Hepatocyte (in vitro differentiated cells): ENCODE measurements around the gene SLC17A5. TPM values are rescaled to one million over a fixed set of nuclear protein-coding genes. Genes with fewer than 3 reads are reported as not detected.

Experiments used
- DNase-seq: peaks from one replicate; pipeline ENCODE4 v3.0.0-alpha.2; 2016; ENCODE audit warnings: low spot score
- H2AFZ ChIP-seq: fragments of 200-600 bp; sonication (generic); 2 replicates; pipeline ENCODE4 v1.6.0; 2016; ENCODE audit warnings: antibody characterized with exemption, mild to moderate bottlenecking
- H3K27ac ChIP-seq: fragments of 200-600 bp; sonication (generic); 2 replicates; pipeline ENCODE4 v1.5.1; 2016; ENCODE audit warnings: mild to moderate bottlenecking
- H3K27me3 ChIP-seq: fragments of 200-600 bp; sonication (generic); 2 replicates; pipeline ENCODE4 v1.6.1; 2016
- H3K36me3 ChIP-seq: fragments of 200-600 bp; sonication (generic); replicated peaks from 2 replicates; pipeline ENCODE4 v1.5.1; 2016; ENCODE audit warnings: low read depth; ENCODE audit not compliant: insufficient read depth
- H3K4me1 ChIP-seq: fragments of 200-600 bp; sonication (generic); 2 replicates; pipeline ENCODE4 v1.5.1; 2016; ENCODE audit warnings: mild to moderate bottlenecking, moderate library complexity; ENCODE audit not compliant: insufficient read depth
- H3K4me2 ChIP-seq: fragments of 200-600 bp; sonication (generic); 2 replicates; pipeline ENCODE4 v1.6.0; 2016
- H3K4me3 ChIP-seq: fragments of 200-600 bp; sonication (generic); 2 replicates; pipeline ENCODE4 v1.5.1; 2016; ENCODE audit warnings: mild to moderate bottlenecking
- H3K79me2 ChIP-seq: fragments of 200-600 bp; sonication (generic); 2 replicates; pipeline ENCODE4 v1.6.0; 2017; ENCODE audit warnings: mild to moderate bottlenecking
- H3K9me2 ChIP-seq: fragments of 200-600 bp; sonication (generic); replicated peaks from 2 replicates; pipeline ENCODE4 v1.6.0; 2017; ENCODE audit warnings: mild to moderate bottlenecking; ENCODE audit not compliant: insufficient read depth
- H3K9me3 ChIP-seq: fragments of 200-600 bp; sonication (generic); 2 replicates; pipeline ENCODE4 v1.5.1; 2016; ENCODE audit warnings: low read depth, mild to moderate bottlenecking
- H4K20me1 ChIP-seq: fragments of 200-600 bp; sonication (generic); 2 replicates; pipeline ENCODE4 v1.6.0; 2016; ENCODE audit warnings: mild to moderate bottlenecking; ENCODE audit not compliant: insufficient read depth, poor library complexity, severe bottlenecking
- CTCF ChIP-seq: fragments of 200-600 bp; sonication (generic); IDR thresholded peaks from 2 replicates; pipeline ENCODE4 v1.5.1; 2016; ENCODE audit warnings: antibody characterized with exemption, mild to moderate bottlenecking; ENCODE audit not compliant: poor library complexity
- EZH2 ChIP-seq: fragments of 200-600 bp; sonication (generic); IDR thresholded peaks from 2 replicates; pipeline ENCODE4 v1.6.1; 2016; ENCODE audit warnings: antibody characterized with exemption, mild to moderate bottlenecking, borderline replicate concordance
- EZH2phosphoT487 ChIP-seq: fragments of 200-600 bp; sonication (generic); IDR thresholded peaks from one replicate; pipeline ENCODE4 v1.6.1; 2018; ENCODE audit warnings: antibody characterized with exemption, mild to moderate bottlenecking, low read depth, moderate library complexity; ENCODE audit not compliant: unreplicated experiment, severe bottlenecking
- WGBS: methylation state at CpG from one replicate; pipeline ENCODE4 v1.1.6; 2016; ENCODE audit warnings: low lambda C conversion rate; ENCODE audit errors: missing lambda C conversion rate; 5-methylcytosine and 5-hydroxymethylcytosine counted together
- polyA plus RNA-seq: library from polyadenylated mRNA; unstranded; fragments of >200 nt; fragmentation: Nextera tagmentation; extraction: Ambion mirVana; gene quantifications from 2 replicates; pipeline ENCODE4 v1.2.1, GENCODE V29; 2016
- small RNA-seq: library from RNA; depleted of rRNA; stranded (forward); fragments of <200 nt; gene quantifications from one replicate; pipeline ENCODE3, GENCODE V24; 2014
- total RNA-seq: library from RNA; depleted of rRNA; stranded (reverse); fragments of >200 nt; gene quantifications from 2 replicates; pipeline ENCODE4 v1.2.3, GENCODE V29; 2014

The SLC17A5 gene
- total and polyA plus RNA-seq, 2 experiments from 2014 or later, result 47.7 to 76.9 TPM

- WGBS, result 84% methylated on average over 12 of the region's 12 CpGs
- no peak overlapping the region for H3K4me3 ChIP-seq
Measured at GRCh38 chr6:73548458-73549446, 105.0 kb downstream of the SLC17A5 start.

GRCh38 chr6:73547036-73547435 is 106.8 kb downstream of the SLC17A5 start:
- H3K4me3 ChIP-seq, result no peak overlapping the region
- no peak overlapping the region for H3K4me2 ChIP-seq
- no peak overlapping the region for H2AFZ ChIP-seq
- TF ChIP-seq EZH2 (no peak), CTCF (no peak), EZH2phosphoT487 (no peak)
- H3K4me1 ChIP-seq, result no peaks in the 10 kb centered on the region
- no peak for DNase-seq
- no peak overlapping the region for H3K27ac ChIP-seq
- no peaks in the 10 kb centered on the region for H3K9me2 ChIP-seq
- no peaks in the 10 kb centered on the region for H3K79me2 ChIP-seq
- WGBS, result 91% methylated on average over 1 of the region's 1 CpG
- H3K36me3 ChIP-seq, result no peaks in the 10 kb centered on the region
- H4K20me1 ChIP-seq, result no peaks in the 10 kb centered on the region
- no peaks in the 10 kb centered on the region for H3K27me3 ChIP-seq
- no peaks in the 10 kb centered on the region for H3K9me3 ChIP-seq

More at GRCh38 chr6:73548458-73549446, 105.0 kb downstream of the SLC17A5 start:
- Histone ChIP-seq H2AFZ (no peak overlapping the region), H3K4me2 (no peak overlapping the region), H3K9me2 (no peaks in the 10 kb centered on the region), H3K27me3 (no peaks in the 10 kb centered on the region), H4K20me1 (no peaks in the 10 kb centered on the region), H3K4me1 (no peaks in the 10 kb centered on the region), H3K36me3 (no peaks in the 10 kb centered on the region), H3K27ac (peak overlapping the region; percentile 41), H3K79me2 (no peaks in the 10 kb centered on the region), H3K9me3 (no peaks in the 10 kb centered on the region)
- DNase-seq, result no peak
- TF ChIP-seq CTCF (no peak), EZH2phosphoT487 (no peak), EZH2 (no peak)

Small RNA genes within 50 kb of the gene (small RNA-seq; reads per million reads assigned to genes)
- gene RPS27P15, result not detected

Other genes with a start within 250 kb of the SLC17A5 start
- gene CGAS, start 201.7 kb downstream of the SLC17A5 start, total RNA-seq, result 0.50 and 1.0 TPM in 2 replicates
- gene CGAS, start 201.7 kb downstream of the SLC17A5 start, polyA plus RNA-seq, result 0.18 and 0.35 TPM in 2 replicates
- gene MTO1, start 192.3 kb downstream of the SLC17A5 start, total RNA-seq, result 27.4 and 28.2 TPM in 2 replicates
- gene MTO1, start 192.3 kb downstream of the SLC17A5 start, polyA plus RNA-seq, result 13.1 and 19.2 TPM in 2 replicates
- gene EEF1A1, start 133.0 kb downstream of the SLC17A5 start, total RNA-seq, result 11,226 and 12,699 TPM in 2 replicates
- 2,468 and 2,627 TPM in 2 replicates for gene EEF1A1, start 133.0 kb downstream of the SLC17A5 start, polyA plus RNA-seq
- 7.3 and 8.2 TPM in 2 replicates for gene CD109, start 42.2 kb upstream of the SLC17A5 start, total RNA-seq
- gene CD109, start 42.2 kb upstream of the SLC17A5 start, polyA plus RNA-seq, result 3.0 and 4.7 TPM in 2 replicates